Kidney (tissue), 14 donors: ENCODE data around the gene LDLRAD4. TPM values are rescaled to one million over a fixed set of nuclear protein-coding genes. Genes with fewer than 3 reads are reported as not detected.

Experiments
- DNase-seq, 5 donors: peaks; one replicate each; pipeline ENCODE4 v3.0.0-alpha.2; 2013 to 2020
- FAIRE-seq: peaks from 2 replicates; lab custom pipeline; 2012; peaks lifted over from hg19 to GRCh38; lab: Jason Lieb, UNC
- H3K27ac ChIP-seq, 2 donors: one replicate each; pipeline ENCODE4 v1.7.0; 2013; ENCODE audit warnings: low read depth in 2 of 2, low read length in 2 of 2, inconsistent platforms in 1 of 2
- H3K27me3 ChIP-seq: one replicate; pipeline ENCODE4 v1.7.1; 2013; ENCODE audit warnings: low read length, inconsistent platforms; ENCODE audit not compliant: control insufficient read depth, insufficient read depth
- H3K36me3 ChIP-seq, 3 donors: one replicate each; pipeline versions ENCODE4 v1.7.0 to v1.7.1; 2013; ENCODE audit warnings: low read length in 3 of 3, control low read depth in 1 of 3, inconsistent platforms in 1 of 3; ENCODE audit not compliant: insufficient read depth in 3 of 3, control insufficient read depth in 2 of 3
- H3K4me1 ChIP-seq, 3 donors: one replicate each; pipeline versions ENCODE4 v1.7.0 to v1.7.1; 2013; ENCODE audit warnings: low read length in 3 of 3, inconsistent platforms in 1 of 3, low read depth in 1 of 3; ENCODE audit not compliant: control insufficient read depth in 2 of 3, insufficient read depth in 2 of 3
- H3K4me3 ChIP-seq, 3 donors: one replicate each; pipeline versions ENCODE4 v1.7.0 to v1.8.1; 2013; ENCODE audit warnings: low read length in 3 of 3, control low read depth in 1 of 3, inconsistent platforms in 1 of 3
- H3K9ac ChIP-seq, 3 donors: one replicate each; pipeline versions ENCODE4 v1.7.0 to v1.7.1; 2013; ENCODE audit warnings: low read length in 3 of 3, control low read depth in 1 of 3, inconsistent platforms in 1 of 3
- H3K9me3 ChIP-seq, 3 donors: one replicate each; pipeline versions ENCODE4 v1.7.0 to v1.7.1; 2013; ENCODE audit warnings: low read length in 3 of 3, control low read depth in 1 of 3, inconsistent platforms in 1 of 3; ENCODE audit not compliant: control insufficient read depth in 2 of 3, insufficient read depth in 1 of 3
- CTCF ChIP-seq: IDR thresholded peaks from 3 replicates; pipeline ENCODE4 v1.5.1; 2012; ENCODE audit warnings: mild to moderate bottlenecking, moderate library complexity, borderline replicate concordance; ENCODE audit not compliant: insufficient read depth; ENCODE audit errors: extremely low read depth
- intact Hi-C: fragments of 100-400 bp; cut with DNase I; formaldehyde crosslinking; loops from one replicate; pipeline ENCODE4 v1.11.1; 2022
- polyA plus RNA-seq: library from polyadenylated mRNA; stranded (reverse); fragments of 350-450 nt; fragmentation: Illumina TruSeq; extraction: RNeasy Lipid Tissue Mini Kit (QIAGEN cat#74804); gene quantifications from one replicate; pipeline ENCODE4 v1.2.3, GENCODE V29; 2014; ENCODE audit warnings: low read depth, low replicate concordance; ENCODE audit not compliant: insufficient read depth
- total RNA-seq: library from RNA; stranded (reverse); fragmentation: NEBNext Ultra II Directional; extraction: Animal tissue kit (Norgen Biotek cat#: 25700); gene quantifications from one replicate; pipeline ENCODE4 v1.2.1, GENCODE V29; 2021
- donor health status: control.
- donor health status: control.
- donor health status: control.
- donor health status: control.
- donor health status: control.
- donor health status: DM: yes; HTN: yes; CAD: no.
- donor health status: Normal renal cell carcinoma (clear cell type).

LDLRAD4 gene
- total and polyA plus RNA-seq, 2 donors from 2014 or later, result 2.3 to 42.3 TPM

GRCh38 chr18:13520741-13521140 lies 302.2 kb downstream of the LDLRAD4 start:
- no peak overlapping the region for H3K9ac ChIP-seq
- H3K4me1 ChIP-seq, result no peaks in the 10 kb centered on the region
- no peak for TF ChIP-seq CTCF
- no peak overlapping the region for H3K4me3 ChIP-seq
- no peaks in the 10 kb centered on the region for H3K27me3 ChIP-seq
- FAIRE-seq, result no peak
- H3K27ac ChIP-seq, result peak overlapping the region in 1 of 2 donors; percentile 32
- intact Hi-C loops, result no loop called here
- H3K36me3 ChIP-seq, result no peaks in the 10 kb centered on the region
- DNase-seq, result no peak
- H3K9me3 ChIP-seq, result peaks cover 0 to 5% (median 0%) of the 10 kb centered on the region in 3 donors

- intact Hi-C loops, result no loop called here
- no peaks in the 10 kb centered on the region for H3K4me1 ChIP-seq
- H3K9me3 ChIP-seq, result peaks cover 0 to 5% (median 0%) of the 10 kb centered on the region in 3 donors
- no peak overlapping the region for H3K9ac ChIP-seq
- no peak for FAIRE-seq
- no peak for DNase-seq
- no peak for TF ChIP-seq CTCF
- no peak overlapping the region for H3K4me3 ChIP-seq
- H3K27ac ChIP-seq, result no peak overlapping the region
- no peaks in the 10 kb centered on the region for H3K36me3 ChIP-seq
- no peaks in the 10 kb centered on the region for H3K27me3 ChIP-seq
These were observed 302.9 kb downstream of the LDLRAD4 start for GRCh38 chr18:13521418-13521817.

- Histone ChIP-seq H3K27me3 (no peaks in the 10 kb centered on the region), H3K4me1 (no peaks in the 10 kb centered on the region), H3K27ac (no peak overlapping the region), H3K4me3 (no peak overlapping the region), H3K9me3 (peaks cover 0 to 5% (median 0%) of the 10 kb centered on the region in 3 donors), H3K9ac (no peak overlapping the region), H3K36me3 (no peaks in the 10 kb centered on the region)
- no peak for TF ChIP-seq CTCF
- FAIRE-seq (no peak), DNase-seq (no peak)
- intact Hi-C loops, result no loop called here
These were observed 303.7 kb downstream of the LDLRAD4 start for GRCh38 chr18:13522256-13522655.
